Cardiac fibroblast (primary cell): ENCODE data around the gene ATP10A.

Experiments used
- DNase-seq, 2 donors: peaks; one replicate each; pipeline versions ENCODE4 v3.0.0 to v3.0.0-alpha.2; 2010; ENCODE audit warnings: low read depth in 2 of 2
- H3K4me3 ChIP-seq, 2 donors: replicated peaks in 1 of 2; 1 replicate in 1 of 2; 2 replicates in 1 of 2; pipeline ENCODE4 v1.5.1; 2011; ENCODE audit warnings: low read depth in 2 of 2, low read length in 2 of 2, mild to moderate bottlenecking in 2 of 2, moderate library complexity in 1 of 2
- TF ChIP-seq, protein P1 (sequence below): IDR thresholded peaks from one replicate; pipeline ENCODE4 v1.5.1; 2011; ENCODE audit warnings: low read depth, mild to moderate bottlenecking, low read length, inconsistent platforms

ATP10A gene

GRCh38 chr15:25690673-25691543 is 172.2 kb downstream of the ATP10A start:
- peak; percentile 53 to 83 for DNase-seq
- H3K4me3 ChIP-seq = no peak overlapping the region

DNA sequence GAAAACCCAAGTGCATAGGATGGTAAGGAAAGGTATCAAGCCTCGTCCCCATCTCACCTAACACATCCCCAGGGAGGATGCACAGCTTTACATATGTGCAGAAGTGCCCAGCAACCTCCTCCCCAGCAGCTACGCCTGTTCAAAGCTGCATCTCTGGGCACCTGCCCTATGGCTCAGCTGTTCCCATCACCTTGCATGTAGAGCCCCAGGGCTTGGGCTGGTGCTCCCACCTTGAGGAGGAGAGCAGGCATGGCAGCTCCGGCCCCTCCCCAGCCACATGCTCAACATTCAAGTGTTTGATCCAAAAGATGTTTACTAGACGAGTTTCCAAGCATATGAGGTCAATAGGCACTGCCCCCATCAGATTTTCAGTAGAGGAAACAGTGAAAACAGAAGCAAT is 173.5 kb downstream of the ATP10A start:
- no peak for DNase-seq
- TF ChIP-seq, protein P1, sequence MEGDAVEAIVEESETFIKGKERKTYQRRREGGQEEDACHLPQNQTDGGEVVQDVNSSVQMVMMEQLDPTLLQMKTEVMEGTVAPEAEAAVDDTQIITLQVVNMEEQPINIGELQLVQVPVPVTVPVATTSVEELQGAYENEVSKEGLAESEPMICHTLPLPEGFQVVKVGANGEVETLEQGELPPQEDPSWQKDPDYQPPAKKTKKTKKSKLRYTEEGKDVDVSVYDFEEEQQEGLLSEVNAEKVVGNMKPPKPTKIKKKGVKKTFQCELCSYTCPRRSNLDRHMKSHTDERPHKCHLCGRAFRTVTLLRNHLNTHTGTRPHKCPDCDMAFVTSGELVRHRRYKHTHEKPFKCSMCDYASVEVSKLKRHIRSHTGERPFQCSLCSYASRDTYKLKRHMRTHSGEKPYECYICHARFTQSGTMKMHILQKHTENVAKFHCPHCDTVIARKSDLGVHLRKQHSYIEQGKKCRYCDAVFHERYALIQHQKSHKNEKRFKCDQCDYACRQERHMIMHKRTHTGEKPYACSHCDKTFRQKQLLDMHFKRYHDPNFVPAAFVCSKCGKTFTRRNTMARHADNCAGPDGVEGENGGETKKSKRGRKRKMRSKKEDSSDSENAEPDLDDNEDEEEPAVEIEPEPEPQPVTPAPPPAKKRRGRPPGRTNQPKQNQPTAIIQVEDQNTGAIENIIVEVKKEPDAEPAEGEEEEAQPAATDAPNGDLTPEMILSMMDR = no peak
- H3K4me3 ChIP-seq = no peak overlapping the region

More at GRCh38 chr15:25690673-25691543, 172.2 kb downstream of the ATP10A start:
- TF ChIP-seq, protein P1 = no peak

DNA sequence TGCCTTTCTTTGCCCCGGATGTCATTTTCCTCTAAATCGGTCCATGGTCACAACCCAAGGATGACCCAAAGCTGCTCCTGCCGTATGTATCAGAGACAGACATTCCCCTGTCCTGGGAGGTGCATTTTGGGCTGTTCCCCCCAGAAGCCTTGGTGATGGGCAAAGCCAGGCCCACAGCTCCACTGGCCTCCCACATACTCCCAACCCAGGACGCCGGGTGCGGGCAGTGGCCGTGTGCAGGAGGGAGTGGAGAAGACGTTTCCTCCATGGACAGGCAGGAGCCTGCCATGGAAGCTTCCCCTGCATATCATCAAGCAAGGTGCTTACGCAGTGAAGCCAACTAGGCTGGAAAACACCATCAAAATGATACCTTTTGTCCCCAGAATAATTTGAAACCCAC is 175.0 kb downstream of the ATP10A start:
- DNase-seq = no peak
- TF ChIP-seq, protein P1 = no peak
- no peak overlapping the region for H3K4me3 ChIP-seq

DNA sequence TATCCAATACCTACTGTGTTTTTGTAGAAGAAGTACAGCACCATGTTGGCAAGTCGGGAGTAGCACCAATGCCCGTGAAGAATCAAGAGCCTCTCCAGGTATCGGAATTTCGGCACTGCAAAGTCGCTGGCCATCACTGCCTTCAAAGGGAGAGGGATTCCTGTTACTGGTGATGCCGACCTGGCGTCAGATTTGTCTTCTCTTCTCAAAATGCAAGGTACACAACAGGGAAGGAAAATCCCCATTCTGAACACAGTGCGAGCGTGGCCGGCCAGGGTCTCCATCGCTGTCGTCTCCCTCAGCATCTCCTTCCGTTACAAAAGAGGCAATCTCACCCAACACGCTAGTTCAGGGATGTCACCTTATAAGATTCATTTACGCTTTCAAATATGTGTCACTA is 175.4 kb downstream of the ATP10A start:
- no peak for DNase-seq
- TF ChIP-seq, protein P1 = no peak
- H3K4me3 ChIP-seq = no peak overlapping the region

GRCh38 chr15:25687276-25687675 is 175.9 kb downstream of the ATP10A start:
- TF ChIP-seq, protein P1 = no peak
- no peak overlapping the region for H3K4me3 ChIP-seq
- DNase-seq = no peak

- no peak for DNase-seq
- no peak overlapping the region for H3K4me3 ChIP-seq
- TF ChIP-seq, protein P1 = no peak
Observed at GRCh38 chr15:25686780-25687179, 176.3 kb downstream of the ATP10A start.
